Naive thymus-derived CD4-positive, alpha-beta T cell (primary cell): ENCODE results near the gene PMVK. TPM values are rescaled to one million over a fixed set of nuclear protein-coding genes. Genes with fewer than 3 reads are reported as not detected.

ENCODE experiments used
- ATAC-seq: fragments of 150-1000 bp; cut with Tn5 transposase; 2 replicates; pipeline ENCODE4 v1.10.0; 2021; ENCODE audit warnings: mild to moderate bottlenecking, moderate library complexity
- CTCF ChIA-PET: fragments of 350-600 bp; sonication (Branson Sonifier 250); formaldehyde crosslinking; loops from one replicate; lab custom pipeline; 2021; ENCODE audit warnings: antibody characterized with exemption; lab: Charles Lee
- POLR2A ChIA-PET: fragments of 350-600 bp; sonication (Branson Sonifier 250); formaldehyde crosslinking; loops from one replicate; lab custom pipeline; 2021; ENCODE audit warnings: antibody characterized with exemption, inconsistent platforms; lab: Charles Lee
- DNase-seq, 9 donors: peaks; one replicate each; pipeline versions ENCODE4 v3.0.0 to v3.0.0-alpha.2; 2020 to 2022; ENCODE audit warnings: mixed read lengths in 1 of 9
- H3K27ac ChIP-seq: one replicate; pipeline ENCODE4 v1.7.0; 2013; ENCODE audit warnings: mild to moderate bottlenecking, low read depth, low read length, moderate library complexity
- H3K27me3 ChIP-seq, 2 donors: one replicate each; pipeline ENCODE4 v1.7.0; 2013; ENCODE audit warnings: low read length in 2 of 2, mild to moderate bottlenecking in 2 of 2, moderate library complexity in 2 of 2; ENCODE audit not compliant: control insufficient read depth in 2 of 2, insufficient read depth in 2 of 2
- H3K36me3 ChIP-seq, 3 experiments: 1 replicate in 2 of 3; 2 replicates in 1 of 3; pipeline ENCODE4 v1.7.0; 2013; ENCODE audit warnings: low read length in 3 of 3, mild to moderate bottlenecking in 3 of 3, moderate library complexity in 1 of 3; ENCODE audit not compliant: insufficient read depth in 3 of 3, control insufficient read depth in 2 of 3
- H3K4me1 ChIP-seq, 2 donors: one replicate each; pipeline ENCODE4 v1.7.0; 2013; ENCODE audit warnings: low read length in 2 of 2, mild to moderate bottlenecking in 2 of 2, moderate library complexity in 1 of 2; ENCODE audit not compliant: control insufficient read depth in 2 of 2, insufficient read depth in 2 of 2
- H3K4me3 ChIP-seq: 2 replicates; pipeline ENCODE4 v1.7.0; 2013; ENCODE audit warnings: mild to moderate bottlenecking, low read length
- H3K9me3 ChIP-seq, 3 experiments: 1 replicate in 2 of 3; 2 replicates in 1 of 3; pipeline ENCODE4 v1.7.0; 2013; ENCODE audit warnings: low read length in 3 of 3; ENCODE audit not compliant: control insufficient read depth in 2 of 3
- H3K27ac Mint-ChIP-seq, 9 donors: one replicate each; pipeline ENCODE4 v1.8.0; 2020 to 2022; ENCODE audit warnings: mixed read lengths in 9 of 9, mild to moderate bottlenecking in 8 of 9, moderate library complexity in 5 of 9, inconsistent platforms in 2 of 9
- H3K27me3 Mint-ChIP-seq, 5 donors: one replicate each; pipeline ENCODE4 v1.8.0; 2021 to 2022; ENCODE audit warnings: mixed read lengths in 5 of 5, mild to moderate bottlenecking in 1 of 5
- H3K36me3 Mint-ChIP-seq, 5 donors: one replicate each; pipeline ENCODE4 v1.8.0; 2020 to 2022; ENCODE audit warnings: mixed read lengths in 5 of 5, mild to moderate bottlenecking in 3 of 5, inconsistent platforms in 1 of 5
- H3K4me1 Mint-ChIP-seq, 7 donors: one replicate each; pipeline ENCODE4 v1.8.0; 2020 to 2022; ENCODE audit warnings: mixed read lengths in 7 of 7, mild to moderate bottlenecking in 3 of 7, inconsistent platforms in 1 of 7
- H3K4me3 Mint-ChIP-seq, 10 donors: one replicate each; pipeline ENCODE4 v1.8.0; 2020 to 2022; ENCODE audit warnings: mild to moderate bottlenecking in 10 of 10, mixed read lengths in 10 of 10, moderate library complexity in 6 of 10, inconsistent platforms in 2 of 10
- H3K9me3 Mint-ChIP-seq, 11 donors: one replicate each; pipeline ENCODE4 v1.8.0; 2020 to 2022; ENCODE audit warnings: mixed read lengths in 11 of 11, mild to moderate bottlenecking in 4 of 11, inconsistent platforms in 1 of 11, moderate library complexity in 1 of 11
- intact Hi-C, 2 donors: fragments of 100-400 bp; cut with micrococcal nuclease; formaldehyde crosslinking; loops; one replicate each; pipeline ENCODE4 v1.15.1; 2023
- polyA plus RNA-seq, 2 donors: library from polyadenylated mRNA; unstranded; fragments of 300-500 nt; fragmentation: Illumina TruSeq; gene quantifications; one replicate each; pipeline ENCODE4 v1.2.3, GENCODE V29; 2021
- total RNA-seq, 6 experiments: library from RNA in 5 of 6; stranded (reverse) in 5 of 6; gene quantifications; 1 replicate in 5 of 6; 2 replicates in 1 of 6; pipeline ENCODE4 v1.2.3 and lab custom pipeline; 2021 to 2026

PMVK gene
- total and polyA plus RNA-seq, 7 experiments from 2014 or later = 11.3 to 41.4 (median 14.0) TPM

GRCh38 chr1:154948079-154948478, 11.6 kb upstream of the PMVK start:
- Histone ChIP-seq H3K4me3 (no peak overlapping the region), H3K9me3 (no peaks in the 10 kb centered on the region), H3K4me1 (peaks cover 40 to 41% of the 10 kb centered on the region in 2 donors), H3K27ac (peak overlapping the region; percentile 46), H3K36me3 (peaks cover 20 to 66% (median 27%) of the 10 kb centered on the region in 3 experiments), H3K27me3 (no peaks in the 10 kb centered on the region)
- no peak for DNase-seq
- Mint-ChIP-seq H3K27ac (peak overlapping the region in 2 of 9 donors; percentile 28 to 75), H3K4me1 (peaks cover 42 to 53% (median 48%) of the 10 kb centered on the region in 7 donors), H3K27me3 (no peaks in the 10 kb centered on the region), H3K36me3 (peaks cover 4 to 28% (median 15%) of the 10 kb centered on the region in 5 donors), H3K9me3 (peaks cover 0 to 3% (median 0%) of the 10 kb centered on the region in 11 donors), H3K4me3 (no peak overlapping the region)
- ATAC-seq = no peak
- intact Hi-C loops = no loop called here
- POLR2A ChIA-PET = interaction anchor here (1.2 to 2.5 kb wide), 4 partner anchors 8 to 52 kb away, joined by 3 to 7 read pairs (median 3); partner anchors contain the start of genes PBXIP1 and PMVK
- CTCF ChIA-PET = interaction anchor here (0.6 to 9.3 kb wide), 3 partner anchors 12 to 94 kb away, joined by 5 to 101 read pairs (median 6); no protein-coding TSS in a partner anchor

- intact Hi-C loops = no loop called here
- H3K36me3 ChIP-seq = peaks cover 19 to 61% (median 27%) of the 10 kb centered on the region in 3 experiments
Observed at GRCh38 chr1:154945962-154946850, 9.7 kb upstream of the PMVK start.

GRCh38 chr1:154945160-154945961, 8.8 kb upstream of the PMVK start:
- H3K27ac ChIP-seq = peak overlapping the region; percentile 65
- Mint-ChIP-seq H3K36me3 (peaks cover 0 to 18% (median 10%) of the 10 kb centered on the region in 5 donors), H3K27me3 (no peaks in the 10 kb centered on the region), H3K4me3 (no peak overlapping the region), H3K27ac (peak overlapping the region in 3 of 9 donors; percentile 31 to 88 (median 41)), H3K4me1 (peaks cover 37 to 54% (median 45%) of the 10 kb centered on the region in 7 donors), H3K9me3 (peaks cover 0 to 3% (median 0%) of the 10 kb centered on the region in 11 donors)
- intact Hi-C loops = no loop called here
- ATAC-seq (no peak), DNase-seq (no peak)
- peaks cover 38 to 39% of the 10 kb centered on the region in 2 donors for H3K4me1 ChIP-seq
- peaks cover 11 to 52% (median 22%) of the 10 kb centered on the region in 3 experiments for H3K36me3 ChIP-seq
- no peaks in the 10 kb centered on the region for H3K9me3 ChIP-seq
- POLR2A ChIA-PET = interaction anchor here (0.5 to 2.5 kb wide), 8 partner anchors 8 to 1010 kb away, joined by 3 to 8 read pairs (median 4); partner anchors contain the start of genes PMVK and PYGO2
- no peaks in the 10 kb centered on the region for H3K27me3 ChIP-seq
- CTCF ChIA-PET = interaction anchor here (0.6 to 2.3 kb wide), 6 partner anchors 9 to 386 kb away, joined by 3 to 18 read pairs (median 3); partner anchors contain the start of gene PMVK
- no peak overlapping the region for H3K4me3 ChIP-seq

More at GRCh38 chr1:154945962-154946850, 9.7 kb upstream of the PMVK start:
- H3K9me3 Mint-ChIP-seq = peaks cover 0 to 3% (median 0%) of the 10 kb centered on the region in 11 donors
- ChIA-PET POLR2A (interaction anchor here (0.5 to 2.5 kb wide), 6 partner anchors 8 to 1009 kb away, joined by 3 to 8 read pairs (median 5); partner anchors contain the start of genes PMVK and PYGO2), CTCF (interaction anchor here (0.6 to 1.0 kb wide), 2 partner anchors 279 to 384 kb away, joined by 3 read pairs; no protein-coding TSS in a partner anchor)
- Histone ChIP-seq H3K4me1 (peaks cover 39 to 42% of the 10 kb centered on the region in 2 donors), H3K4me3 (no peak overlapping the region), H3K9me3 (no peaks in the 10 kb centered on the region), H3K27me3 (no peaks in the 10 kb centered on the region), H3K27ac (no peak overlapping the region)
- peaks cover 35 to 53% (median 45%) of the 10 kb centered on the region in 7 donors for H3K4me1 Mint-ChIP-seq
- H3K27ac Mint-ChIP-seq = peak overlapping the region in 5 of 9 donors; percentile 20 to 65 (median 41)
- ATAC-seq (no peak), DNase-seq (no peak)
- no peaks in the 10 kb centered on the region for H3K27me3 Mint-ChIP-seq
- peaks cover 4 to 23% (median 15%) of the 10 kb centered on the region in 5 donors for H3K36me3 Mint-ChIP-seq
- H3K4me3 Mint-ChIP-seq = peak overlapping the region in 2 of 10 donors; percentile 20 to 25

- Histone ChIP-seq H3K27ac (peak overlapping the region; percentile 65), H3K27me3 (no peaks in the 10 kb centered on the region), H3K9me3 (no peaks in the 10 kb centered on the region), H3K4me3 (no peak overlapping the region), H3K36me3 (peaks cover 11 to 50% (median 20%) of the 10 kb centered on the region in 3 experiments), H3K4me1 (peaks cover 38 to 42% of the 10 kb centered on the region in 2 donors)
- Mint-ChIP-seq H3K36me3 (peaks cover 0 to 16% (median 10%) of the 10 kb centered on the region in 5 donors), H3K27ac (peak overlapping the region in 8 of 9 donors; percentile 63 to 95 (median 88)), H3K4me1 (peaks cover 38 to 57% (median 50%) of the 10 kb centered on the region in 7 donors), H3K9me3 (peaks cover 0 to 3% (median 0%) of the 10 kb centered on the region in 11 donors), H3K27me3 (no peaks in the 10 kb centered on the region), H3K4me3 (no peak overlapping the region)
- CTCF ChIA-PET = interaction anchor here (0.7 to 2.3 kb wide), 11 partner anchors 8 to 385 kb away, joined by 3 to 18 read pairs (median 3); partner anchors contain the start of gene PMVK
- intact Hi-C loops = loop anchor here in 1 of 2 donors (1.0 kb wide), 1 partner anchor 385 kb away; no protein-coding TSS in a partner anchor
- DNase-seq (no peak), ATAC-seq (no peak)
- POLR2A ChIA-PET = interaction anchor here (0.7 to 2.5 kb wide), 5 partner anchors 8 to 73 kb away, joined by 3 to 6 read pairs (median 6); partner anchors contain the start of genes PMVK and PYGO2
Observed at GRCh38 chr1:154944401-154945159, 8.1 kb upstream of the PMVK start.

GRCh38 chr1:154943649-154944400, 7.3 kb upstream of the PMVK start:
- peaks cover 11 to 49% (median 20%) of the 10 kb centered on the region in 3 experiments for H3K36me3 ChIP-seq
- H3K27me3 Mint-ChIP-seq = no peaks in the 10 kb centered on the region
- peaks cover 38 to 42% of the 10 kb centered on the region in 2 donors for H3K4me1 ChIP-seq
- no peaks in the 10 kb centered on the region for H3K27me3 ChIP-seq
- H3K36me3 Mint-ChIP-seq = peaks cover 0 to 16% (median 9%) of the 10 kb centered on the region in 5 donors
- H3K4me3 ChIP-seq = no peak overlapping the region
- H3K9me3 ChIP-seq = no peaks in the 10 kb centered on the region
- peak overlapping the region in 6 of 10 donors; percentile 7 to 67 (median 26) for H3K4me3 Mint-ChIP-seq
- peak overlapping the region; percentile 65 for H3K27ac ChIP-seq
- H3K9me3 Mint-ChIP-seq = peaks cover 0 to 5% (median 0%) of the 10 kb centered on the region in 11 donors
- ChIA-PET POLR2A (interaction anchor here (1.1 to 2.5 kb wide), 2 partner anchors 17 to 56 kb away, joined by 6 read pairs; partner anchors contain the start of gene PYGO2), CTCF (interaction anchor here (0.6 to 2.3 kb wide), 10 partner anchors 8 to 274 kb away, joined by 3 to 18 read pairs (median 3); partner anchors contain the start of gene PMVK)
- H3K27ac Mint-ChIP-seq = peak overlapping the region; percentile 52 to 95 (median 88)
- intact Hi-C loops = loop anchor here in 1 of 2 donors (1.0 kb wide), 1 partner anchor 385 kb away; no protein-coding TSS in a partner anchor
- peak in 1 of 9 donors; percentile 57 for DNase-seq
- peak; percentile 43 for ATAC-seq
- peaks cover 43 to 60% (median 52%) of the 10 kb centered on the region in 7 donors for H3K4me1 Mint-ChIP-seq
